ENCODE data around the gene BCCIP.

Gene BCCIP

DNA sequence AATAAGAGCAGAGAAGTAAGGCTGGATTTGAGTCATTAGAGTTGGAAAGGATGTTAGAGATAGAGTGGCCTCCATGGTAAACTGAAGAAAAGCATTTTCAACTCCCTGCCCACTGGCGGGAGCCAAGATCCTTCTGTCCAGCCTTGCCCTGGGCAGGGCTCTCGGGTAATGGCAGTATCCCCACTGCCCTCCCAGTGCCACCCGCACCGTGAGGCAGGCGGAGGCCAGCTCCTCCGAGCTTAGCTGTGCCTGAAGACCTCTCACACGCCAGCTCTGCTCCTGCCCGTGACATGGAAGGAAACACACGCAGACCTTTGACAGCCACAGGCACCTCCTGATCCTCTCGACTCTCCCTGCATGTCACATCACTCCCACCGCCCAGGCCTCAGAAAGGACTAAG, 22.3 kb downstream of the BCCIP start:
- no peak for DNase-seq

DNA sequence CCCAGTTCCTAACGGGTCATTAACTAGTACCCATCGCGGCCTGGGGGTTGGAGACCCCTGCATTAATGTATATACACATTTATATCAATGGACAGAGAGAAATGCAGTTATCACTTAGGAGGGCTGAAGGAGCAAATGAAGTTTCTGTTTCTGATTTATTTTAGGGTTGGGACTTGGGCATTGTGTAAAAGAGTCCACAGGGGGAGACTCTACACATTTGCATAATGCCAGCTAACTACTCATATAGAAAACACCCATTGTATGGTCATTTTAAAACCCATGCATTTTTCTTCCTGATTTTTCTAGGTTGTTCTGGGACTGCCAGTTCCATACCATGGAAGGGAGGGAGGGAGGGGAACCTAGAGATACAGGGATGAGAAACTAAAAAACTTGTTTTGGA, 23.5 kb downstream of the BCCIP start:
- no peak for DNase-seq

DNA sequence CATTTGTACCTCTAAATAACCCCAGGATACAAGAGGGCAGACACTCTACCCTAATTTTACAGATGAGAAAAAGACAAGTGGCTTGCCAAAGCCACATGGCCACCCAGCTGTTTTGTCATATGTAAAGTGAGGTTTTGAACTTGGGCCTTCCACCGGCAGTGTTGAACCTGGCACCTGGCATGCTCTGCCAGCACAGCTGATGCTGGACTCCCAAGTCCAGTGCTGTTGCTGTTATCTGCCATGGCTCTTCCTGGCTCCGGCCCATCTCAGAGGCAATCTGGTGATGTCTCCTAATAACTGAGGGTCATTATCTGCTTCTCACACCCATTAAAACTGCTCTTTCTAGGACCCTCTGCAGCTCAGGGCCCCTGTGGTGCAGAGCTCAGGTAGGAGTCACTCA, 25.0 kb downstream of the BCCIP start:
- DNase-seq, result no peak

DNA sequence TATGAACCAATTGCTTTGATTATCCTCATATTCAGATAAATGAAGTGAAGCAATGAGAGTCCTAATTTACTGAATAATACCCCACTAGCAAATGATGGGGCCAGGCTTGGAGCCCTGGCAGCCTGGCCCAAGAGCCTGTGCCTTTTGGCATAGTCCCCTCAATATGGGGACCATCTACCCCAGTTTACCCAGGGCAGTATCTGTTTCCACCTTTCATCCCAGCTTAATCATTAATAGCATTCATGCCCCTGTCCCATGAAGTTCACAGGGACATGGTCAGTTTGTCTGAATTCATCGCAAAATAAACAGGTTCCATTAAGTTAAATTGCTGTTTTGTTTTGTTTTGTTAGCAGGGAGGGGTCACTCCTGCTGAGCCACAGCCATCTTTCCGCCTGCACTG, 25.5 kb downstream of the BCCIP start:
- no peak for DNase-seq

DNA sequence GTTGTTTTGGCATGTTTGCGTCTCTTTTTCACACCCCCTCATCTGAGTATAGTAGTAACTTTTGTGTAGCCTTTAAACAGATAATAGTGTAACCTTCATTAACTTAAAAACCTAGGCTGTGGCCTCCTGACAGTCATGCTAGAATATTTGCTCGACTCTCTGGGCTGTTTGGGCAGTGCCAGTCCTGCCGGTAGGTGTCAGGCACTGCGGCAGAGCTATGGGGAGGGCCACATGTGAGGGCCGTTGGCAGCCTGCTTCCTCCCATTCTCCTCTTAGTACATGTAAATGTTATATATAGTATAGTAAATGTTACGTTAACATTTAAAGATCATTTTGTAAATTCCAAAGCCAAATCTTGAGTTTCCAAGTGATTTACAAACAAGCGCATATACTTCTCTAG, 26.1 kb downstream of the BCCIP start:
- no peak for DNase-seq

DNA sequence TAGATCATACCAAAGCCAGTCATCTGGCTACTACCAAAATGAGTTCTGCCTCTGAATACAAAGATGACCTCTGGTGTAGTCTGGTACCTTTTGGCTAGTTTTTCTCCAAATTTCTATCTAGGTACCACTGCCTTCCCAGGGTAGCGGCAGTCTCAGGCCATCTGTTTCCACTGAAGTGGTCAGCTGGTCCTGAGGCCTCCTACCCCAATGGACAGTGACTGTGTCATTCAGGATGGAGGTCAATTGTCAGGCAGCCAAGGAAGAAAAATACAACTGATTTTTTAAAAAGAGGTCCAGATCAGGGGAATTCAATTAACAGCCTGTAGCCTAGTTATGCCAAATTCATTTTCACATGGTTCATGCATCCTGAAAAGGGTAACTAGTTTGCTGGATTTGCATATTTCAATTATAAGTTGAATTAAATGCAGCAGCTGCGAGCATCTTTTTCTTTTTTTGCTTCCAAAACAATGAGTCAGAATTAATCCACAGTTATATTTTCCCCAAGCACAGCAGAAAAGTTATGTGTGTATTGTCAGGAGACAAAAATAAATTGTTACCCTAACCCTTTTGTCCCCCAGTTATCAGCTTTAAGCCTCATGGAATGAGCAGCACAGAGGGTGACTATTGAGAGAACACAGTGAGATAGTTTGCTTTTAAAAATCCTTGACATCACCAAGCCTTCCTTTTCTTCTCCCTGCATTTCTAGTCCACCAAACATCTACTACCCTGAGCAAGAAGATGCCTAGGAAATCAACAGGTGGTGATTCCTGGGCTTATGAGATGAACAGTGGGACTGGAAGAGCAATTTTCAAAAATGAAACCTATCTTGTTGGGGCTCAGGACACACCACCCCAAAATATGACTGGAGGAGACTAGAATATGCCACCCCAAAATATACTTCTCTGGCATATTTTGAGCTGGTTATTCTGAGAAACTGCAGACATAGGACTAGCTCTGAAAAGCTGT, 27.7 kb downstream of the BCCIP start:
- DNase-seq, result no peak

DNA sequence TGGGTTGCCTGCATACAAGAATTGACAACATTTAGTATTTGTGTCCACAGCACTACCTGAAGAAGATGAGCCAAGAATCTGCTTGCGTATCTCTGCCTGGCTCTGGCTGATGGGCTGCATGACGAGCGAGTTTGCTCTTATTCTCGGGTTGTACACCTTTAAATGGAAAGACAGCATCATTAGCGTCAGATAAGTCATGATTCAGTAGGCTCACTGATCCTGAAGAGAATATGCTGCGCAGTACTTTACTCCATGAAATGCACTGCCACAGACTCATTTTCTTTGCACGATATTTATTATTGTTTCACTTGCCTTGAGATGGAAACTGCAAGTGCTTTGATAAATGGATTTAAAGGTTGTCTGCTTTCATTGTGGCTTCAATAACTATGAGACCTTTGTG, 29.1 kb downstream of the BCCIP start:
- no peak for DNase-seq

DNA sequence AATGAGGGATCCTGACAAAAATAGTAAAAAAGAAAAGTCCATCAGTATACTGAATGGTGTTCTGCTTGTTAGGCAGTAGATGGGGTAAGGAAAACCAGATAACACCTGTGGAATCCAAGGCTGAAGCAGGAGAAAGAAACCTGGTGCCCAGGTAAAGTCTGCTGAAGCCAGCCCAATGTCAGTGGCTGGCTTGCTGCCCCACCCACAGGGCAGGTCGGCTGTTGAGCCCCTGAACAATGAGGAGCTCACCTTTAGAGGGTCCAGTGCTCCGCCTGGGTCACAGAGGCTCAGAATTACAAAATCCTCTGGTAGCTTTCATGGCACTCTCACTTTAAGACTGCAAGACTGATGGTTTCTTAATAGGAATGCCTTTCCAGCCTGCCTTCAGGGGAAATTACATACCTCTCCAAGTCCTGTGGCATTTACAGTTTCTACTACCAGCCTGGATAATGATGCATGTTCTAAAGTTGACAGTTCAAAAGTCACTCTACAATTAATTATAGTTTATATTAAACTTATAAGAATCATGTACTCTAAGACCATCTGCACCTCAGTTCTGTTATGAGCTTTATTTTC, 33.9 kb downstream of the BCCIP start:
- no peak for DNase-seq

DNA sequence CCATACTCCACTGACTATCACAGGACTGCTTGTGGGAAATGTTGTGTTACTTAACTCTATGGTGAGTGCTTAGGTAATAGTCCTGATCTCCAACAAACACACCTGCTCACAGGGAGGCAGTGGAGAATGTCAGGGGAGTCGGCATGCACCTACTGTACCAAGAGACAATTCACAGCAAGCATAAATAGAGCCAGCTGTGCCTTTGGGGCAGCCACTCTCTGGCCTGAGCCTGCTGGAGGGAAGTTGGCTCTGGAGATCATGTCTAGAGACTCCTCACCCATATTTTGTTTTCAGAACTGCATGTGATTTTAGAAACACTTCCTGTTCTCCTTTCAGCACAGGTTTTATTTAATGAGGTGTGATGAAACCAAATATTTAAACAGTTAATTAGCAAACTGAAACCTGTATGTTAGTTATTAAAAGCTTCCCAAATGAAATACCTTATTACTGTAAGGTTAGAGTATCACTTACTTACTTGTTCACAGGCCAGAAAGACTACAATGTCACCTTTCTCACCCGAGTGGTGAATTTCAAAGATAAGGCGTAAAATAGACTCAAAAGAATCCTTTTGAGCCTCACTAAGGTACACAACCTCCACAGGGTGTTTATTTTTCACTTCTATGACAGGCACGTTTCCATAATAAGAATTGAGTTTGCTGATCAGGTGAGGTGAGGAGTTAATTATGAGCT, 35.9 kb downstream of the BCCIP start:
- peak; percentile 38 for DNase-seq

DNA sequence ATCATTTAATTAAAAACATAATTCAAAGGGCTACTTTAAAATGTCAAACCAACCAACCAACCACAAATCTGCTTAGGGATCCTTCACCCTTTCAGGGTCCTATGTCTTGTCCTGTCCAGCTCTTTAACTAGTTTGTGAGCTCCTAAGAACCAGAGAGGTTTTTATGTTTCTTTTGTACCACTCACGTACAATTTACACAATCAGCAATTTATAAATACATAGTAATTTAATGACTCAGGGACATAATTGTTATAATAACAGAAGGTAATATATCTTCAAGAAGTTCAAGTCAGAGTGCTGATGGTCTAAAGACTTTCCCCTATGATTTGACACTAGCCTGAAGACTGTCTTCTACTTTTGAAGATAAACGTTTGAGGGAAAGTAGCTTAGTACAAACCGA, 41.8 kb downstream of the BCCIP start:
- DNase-seq, result no peak

DNA sequence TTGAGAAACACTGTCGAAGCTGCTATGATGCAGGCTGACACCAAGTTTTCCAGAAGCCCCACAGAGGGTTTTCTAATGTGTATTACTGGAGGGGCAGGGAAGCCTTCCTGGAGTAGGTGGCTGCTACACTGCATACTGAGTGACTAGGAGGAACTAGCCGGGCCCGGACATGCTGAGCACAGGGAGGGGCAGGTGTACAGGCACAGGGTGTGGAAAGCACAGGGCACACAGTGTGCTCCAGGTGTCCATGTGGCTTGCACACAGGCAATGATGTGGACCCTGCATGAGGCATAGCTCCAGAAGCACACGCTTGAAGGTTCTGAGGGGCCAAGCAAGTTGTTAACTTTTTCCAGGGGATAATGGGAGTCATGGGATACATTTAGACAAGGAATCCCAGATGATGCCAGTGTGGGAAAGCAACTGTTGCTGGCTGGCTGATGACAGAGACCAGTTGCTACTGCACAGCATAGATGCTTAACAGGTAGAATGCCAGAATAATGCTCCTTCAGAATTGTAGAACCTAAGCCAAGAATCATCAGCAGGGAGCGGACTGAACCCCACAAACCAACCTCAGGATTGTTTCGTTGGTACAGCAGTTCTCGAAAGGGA, 43.2 kb downstream of the BCCIP start:
- no peak for DNase-seq

DNA sequence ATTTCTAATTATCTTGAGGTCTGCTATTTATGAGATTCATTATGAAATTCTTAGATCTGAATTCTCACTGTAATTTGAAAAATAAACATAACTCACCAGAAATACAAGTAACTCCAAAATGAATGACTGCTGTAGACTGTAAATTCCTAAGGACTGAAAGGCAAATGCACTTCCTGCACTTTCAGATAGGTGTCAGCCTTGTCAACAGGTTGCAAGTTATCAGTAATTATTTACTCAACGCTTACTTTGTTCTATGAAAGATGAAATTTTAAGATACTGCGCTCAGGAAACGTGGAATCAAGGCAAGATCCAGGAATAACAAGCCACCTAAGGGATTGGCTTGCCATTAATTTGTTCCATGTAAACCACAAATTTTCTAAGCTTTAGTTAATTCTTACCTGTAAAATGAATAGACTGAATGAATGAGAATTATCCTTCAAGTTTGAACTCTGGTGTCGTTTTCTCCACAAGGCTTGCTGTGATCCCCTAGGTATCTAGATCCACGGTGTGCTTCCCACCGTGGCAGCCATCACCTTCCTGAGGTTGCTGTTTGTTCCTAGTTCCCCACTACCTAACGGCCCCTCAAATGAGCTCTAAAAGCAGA, 45.1 kb downstream of the BCCIP start:
- no peak for DNase-seq

DNA sequence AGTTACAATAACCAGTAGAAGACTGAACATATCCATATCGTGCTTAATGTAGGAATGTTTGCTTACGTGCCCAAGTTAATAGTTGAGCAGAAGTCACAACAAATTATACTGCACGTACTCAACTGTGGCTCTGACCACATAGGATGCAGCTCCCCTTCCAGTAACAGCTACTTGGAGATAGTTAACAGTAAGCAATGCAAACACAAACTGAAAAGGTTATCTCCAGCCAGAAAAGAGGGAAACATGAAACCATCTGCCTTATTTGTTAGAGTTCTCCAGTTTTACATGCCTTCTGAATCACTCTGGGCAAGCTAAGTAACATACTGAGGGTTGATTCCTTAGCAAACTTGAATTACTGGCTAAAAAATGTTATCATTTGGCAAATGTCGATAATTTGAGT, 48.0 kb downstream of the BCCIP start:
- no peak for DNase-seq

DNA sequence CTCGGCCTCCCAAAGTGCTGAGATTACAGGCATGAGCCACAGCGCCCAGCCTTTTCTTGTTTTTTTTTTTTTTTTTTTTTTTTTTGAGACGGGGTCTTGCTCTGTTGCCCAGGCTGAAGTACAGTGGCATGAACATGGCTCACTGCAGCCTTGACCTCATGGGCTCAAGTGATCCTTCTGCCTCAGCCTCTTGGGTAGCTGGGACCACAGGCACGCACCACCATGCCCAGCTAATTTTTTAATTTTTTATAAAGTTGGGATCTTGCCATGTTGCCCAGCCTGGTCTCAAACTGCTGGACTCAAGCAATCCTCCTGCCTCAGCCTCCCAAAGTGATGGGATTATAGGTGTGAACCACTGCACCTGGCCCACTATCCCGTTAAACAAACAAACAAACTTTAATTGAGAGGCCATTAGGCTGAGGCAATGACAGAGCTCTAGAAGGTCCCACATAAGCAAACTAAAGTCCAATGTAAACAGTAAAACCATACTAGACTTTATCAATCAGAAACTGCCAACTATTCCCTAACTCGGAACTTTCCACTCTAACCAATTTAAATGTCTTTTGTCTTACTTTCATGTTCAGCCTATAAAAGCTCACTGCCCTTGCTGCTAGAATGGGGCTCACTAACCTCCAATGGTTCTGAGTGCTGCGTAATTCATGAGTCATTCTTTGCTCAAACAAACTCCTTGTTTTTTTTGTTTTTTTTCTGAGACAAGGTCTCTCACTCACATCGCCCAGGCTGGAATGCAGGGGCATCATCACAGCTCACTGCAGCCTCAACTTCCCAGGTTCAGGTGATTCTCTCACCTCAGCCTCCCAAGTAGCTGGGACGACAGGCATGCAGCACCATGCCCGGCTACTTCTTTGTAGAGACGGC, 55.9 kb downstream of the BCCIP start:
- no peak for DNase-seq

DNA sequence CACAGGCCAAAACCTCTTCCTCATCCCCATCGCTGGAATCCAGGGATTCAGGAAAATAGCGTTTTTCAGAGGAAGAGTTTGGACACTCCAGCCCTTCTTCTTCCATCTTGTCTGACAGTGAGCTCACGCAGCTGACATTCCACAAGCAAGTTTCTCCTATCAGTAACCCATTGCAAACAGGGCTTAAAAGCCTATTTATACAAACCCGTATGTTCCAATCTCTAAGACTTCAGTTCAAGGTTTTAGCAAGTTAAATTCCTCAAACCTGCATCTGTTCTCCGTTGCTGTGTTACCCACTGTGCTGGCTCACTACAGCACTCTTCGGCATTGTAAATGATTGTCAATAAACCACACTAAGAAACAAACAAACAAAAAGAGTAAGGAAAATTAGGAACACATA, 57.4 kb downstream of the BCCIP start:
- DNase-seq, result no peak

DNA sequence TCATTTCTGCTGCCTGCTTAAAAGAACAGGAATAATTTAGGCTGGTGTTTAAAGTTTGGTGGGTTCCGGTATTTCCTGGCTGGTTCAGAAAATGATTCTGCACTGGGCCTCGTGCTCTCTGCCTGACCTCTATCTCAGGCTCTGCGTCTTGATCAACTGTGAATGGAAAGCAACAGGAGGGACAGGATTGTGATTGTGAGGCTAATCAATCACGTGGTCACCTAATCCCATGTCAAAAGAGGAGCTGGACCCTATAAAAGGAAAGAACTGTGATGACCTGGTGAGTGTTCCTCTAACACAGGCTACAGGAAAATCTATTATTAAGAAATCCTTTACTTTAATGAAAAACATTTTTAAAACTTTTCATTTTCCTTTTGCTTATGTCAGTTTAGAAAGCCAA, 57.8 kb downstream of the BCCIP start, which contains the start of gene DHX32:
TSS of gene DHX32 (minus strand) at position 101 of the 400 bp plus-strand sequence. CDS start 468 bp downstream, outside the sequence.
- no peak for DNase-seq

DNA sequence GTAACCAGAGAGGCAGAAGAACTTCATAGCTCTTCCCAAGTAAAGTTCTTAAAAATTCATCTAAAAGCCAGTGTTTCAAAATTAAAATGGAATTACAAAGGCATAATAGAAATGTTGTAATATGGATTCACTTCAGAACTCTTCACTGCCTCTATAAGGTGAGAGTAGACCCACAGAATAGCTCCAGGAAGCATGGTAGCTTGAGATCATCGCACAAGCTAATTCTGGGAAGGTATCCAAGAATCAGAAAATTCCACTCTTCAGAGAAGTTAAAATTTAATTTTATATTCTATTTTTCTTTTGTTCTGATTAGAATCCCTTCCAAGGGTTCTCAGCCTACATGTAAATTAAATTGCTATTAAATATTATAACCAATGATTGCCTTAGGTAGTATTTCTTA, 59.2 kb downstream of the BCCIP start:
- DNase-seq, result no peak

DNA sequence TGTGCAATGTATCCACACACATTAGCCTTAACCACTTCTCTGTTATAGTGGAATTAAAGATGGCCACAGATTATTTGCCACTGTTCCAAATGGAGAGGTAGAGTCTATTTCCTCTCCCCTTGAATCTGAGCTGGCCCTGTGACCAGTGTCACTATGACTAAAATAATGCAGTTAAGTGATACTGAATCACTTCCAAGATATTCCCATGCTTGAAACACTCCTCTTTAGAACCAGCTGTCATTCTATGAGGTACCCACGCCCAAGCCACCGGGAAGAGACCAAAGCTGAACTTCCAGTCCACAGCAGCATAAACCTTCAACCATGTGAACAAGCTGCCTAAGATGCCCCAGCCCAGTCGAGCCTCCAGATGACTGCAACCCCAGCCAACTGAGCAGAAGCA, 59.9 kb downstream of the BCCIP start:
- no peak for DNase-seq
